Mucosa of descending colon (tissue), 3 donors: ENCODE results near the gene SRRM1. TPM values are rescaled to one million over a fixed set of nuclear protein-coding genes. Genes with fewer than 3 reads are reported as not detected.

Source experiments
- ATAC-seq: fragments of 200-7000 bp; cut with Tn5 transposase; one replicate; pipeline ENCODE4 v1.9.1; 2020; ENCODE audit warnings: mild to moderate bottlenecking, moderate library complexity
- DNase-seq, 3 donors: peaks; one replicate each; pipeline ENCODE4 v3.0.0-alpha.2; 2020
- H3K36me3 ChIP-seq: fragments of 200-600 bp; one replicate; pipeline ENCODE4 v1.8.0; 2021; ENCODE audit warnings: low read depth, mild to moderate bottlenecking
- H3K4me1 ChIP-seq: fragments of 200-600 bp; one replicate; pipeline ENCODE4 v1.8.0; 2021; ENCODE audit warnings: low read depth, mild to moderate bottlenecking
- H3K4me3 ChIP-seq: fragments of 200-600 bp; one replicate; pipeline ENCODE4 v1.8.0; 2021; ENCODE audit warnings: mild to moderate bottlenecking
- H3K9me3 ChIP-seq: fragments of 200-600 bp; one replicate; pipeline ENCODE4 v1.8.0; 2021; ENCODE audit warnings: mild to moderate bottlenecking
- CTCF ChIP-seq: fragments of 200-600 bp; IDR thresholded peaks from one replicate; pipeline ENCODE4 v1.8.0; 2022; ENCODE audit warnings: antibody characterized with exemption, mild to moderate bottlenecking
- intact Hi-C, 2 donors: fragments of 100-400 bp; cut with DNase I in 1 of 2; cut with micrococcal nuclease in 1 of 2; formaldehyde crosslinking; loops; one replicate each; pipeline versions ENCODE4 v1.11.0 to v1.11.1; 2022; cut with DNase I, micrococcal nuclease
- total RNA-seq, 3 donors: library from RNA; stranded (reverse); fragmentation: NEBNext Ultra II Directional in 2 of 3; extraction: Animal tissue kit (Norgen Biotek cat#: 25700) in 2 of 3; gene quantifications; one replicate each; pipeline versions ENCODE4 v1.2.1 to v1.2.4, GENCODE V29; 2021 to 2023
- donor health status: DM: no; HTN: no; CAD: no; lungs with moderate emphysema.
- donor health status: DM: no; HTN: no; CAD: no.
- donor health status: DM: no; HTN: yes; CAD: no.

The SRRM1 gene
- total RNA-seq, 3 donors from 2014 or later, result 117 to 131 (median 120) TPM

GRCh38 chr1:24707687-24708086, 64.6 kb downstream of the SRRM1 start:
- H3K4me1 ChIP-seq, result peaks cover 5% of the 10 kb centered on the region
- DNase-seq, result no peak
- no peak for TF ChIP-seq CTCF
- intact Hi-C loops, result no loop called here
- no peak overlapping the region for H3K4me3 ChIP-seq
- H3K36me3 ChIP-seq, result no peaks in the 10 kb centered on the region
- no peak for ATAC-seq
- H3K9me3 ChIP-seq, result no peaks in the 10 kb centered on the region

- TF ChIP-seq CTCF, result no peak
- DNase-seq (no peak), ATAC-seq (no peak)
- no peak overlapping the region for H3K4me3 ChIP-seq
- intact Hi-C loops, result no loop called here
- no peaks in the 10 kb centered on the region for H3K9me3 ChIP-seq
- H3K36me3 ChIP-seq, result no peaks in the 10 kb centered on the region
- peaks cover 5% of the 10 kb centered on the region for H3K4me1 ChIP-seq
These were observed 65.8 kb downstream of the SRRM1 start for GRCh38 chr1:24708938-24709337.

- ATAC-seq, result no peak
- no peak for TF ChIP-seq CTCF
- intact Hi-C loops, result no loop called here
- H3K36me3 ChIP-seq, result no peaks in the 10 kb centered on the region
- no peak overlapping the region for H3K4me3 ChIP-seq
- H3K9me3 ChIP-seq, result no peaks in the 10 kb centered on the region
- H3K4me1 ChIP-seq, result peaks cover 5% of the 10 kb centered on the region
- no peak for DNase-seq
These were observed 66.8 kb downstream of the SRRM1 start for GRCh38 chr1:24709791-24710441.

- Histone ChIP-seq H3K9me3 (no peaks in the 10 kb centered on the region), H3K36me3 (no peaks in the 10 kb centered on the region), H3K4me3 (no peak overlapping the region), H3K4me1 (no peaks in the 10 kb centered on the region)
- intact Hi-C loops, result no loop called here
- TF ChIP-seq CTCF, result no peak
- ATAC-seq (no peak), DNase-seq (no peak)
These were observed 68.2 kb downstream of the SRRM1 start for GRCh38 chr1:24711329-24711728.

- no peaks in the 10 kb centered on the region for H3K36me3 ChIP-seq
- no peak for TF ChIP-seq CTCF
- H3K9me3 ChIP-seq, result no peaks in the 10 kb centered on the region
- ATAC-seq (no peak), DNase-seq (no peak)
- peaks cover 2% of the 10 kb centered on the region for H3K4me1 ChIP-seq
- H3K4me3 ChIP-seq, result no peak overlapping the region
- intact Hi-C loops, result no loop called here
These were observed 70.1 kb downstream of the SRRM1 start for GRCh38 chr1:24713176-24713575.

GRCh38 chr1:24713736-24714135, 70.6 kb downstream of the SRRM1 start:
- intact Hi-C loops, result no loop called here
- Histone ChIP-seq H3K36me3 (no peaks in the 10 kb centered on the region), H3K4me3 (no peak overlapping the region), H3K9me3 (no peaks in the 10 kb centered on the region), H3K4me1 (peaks cover 5% of the 10 kb centered on the region)
- no peak for ATAC-seq
- no peak for TF ChIP-seq CTCF
- DNase-seq, result no peak
